ENCODE results near the gene GATC. TPM values are rescaled to one million over a fixed set of nuclear protein-coding genes. Genes with fewer than 3 reads are reported as not detected.

GATC gene
- total RNA-seq, 4 donors from 2014 or later, result 17.5 to 27.8 (median 21.0) TPM

GRCh38 chr12:120404271-120404670, 42.0 kb upstream of the GATC start:
- DNase-seq (ENCODE audit: low spot score in 2 of 2), result no peak
- 33% methylated on average over 1 of the region's 1 CpG for WGBS
- H3K27ac ChIP-seq, result no peak overlapping the region

DNA sequence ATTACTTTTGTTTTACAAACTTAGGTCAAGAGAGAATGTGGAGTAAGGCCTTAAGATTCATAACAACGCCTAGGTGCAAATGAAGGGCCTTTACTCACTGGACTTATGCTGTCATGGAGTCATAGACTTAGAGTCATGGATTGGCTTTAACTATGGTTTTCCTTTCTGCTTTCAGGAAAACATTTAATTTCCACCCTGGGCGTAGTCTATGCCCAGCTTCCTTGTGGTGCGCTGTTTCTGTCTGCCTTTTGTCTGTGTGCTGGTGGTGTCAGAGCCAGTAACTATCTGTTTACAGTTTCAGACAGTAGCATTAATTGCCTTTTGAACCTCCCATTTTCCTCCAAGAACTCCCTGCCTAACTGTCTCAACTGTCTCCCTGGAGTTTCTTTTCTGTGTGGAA, 40.2 kb upstream of the GATC start:
- DNase-seq (ENCODE audit: low spot score in 2 of 2), result no peak
- TF ChIP-seq POLR2A (IDR thresholded peaks at IDR 0.05) (no peak), POLR2AphosphoS5 (IDR thresholded peaks at IDR 0.05) (no peak), EP300 (IDR thresholded peaks at IDR 0.05) (no peak), CTCF (IDR thresholded peaks at IDR 0.05) (no peak)
- Histone ChIP-seq H3K36me3 (no peaks in the 10 kb centered on the region), H3K27ac (no peak overlapping the region), H3K4me1 (no peaks in the 10 kb centered on the region), H3K4me3 (no peak overlapping the region), H3K27me3 (no peaks in the 10 kb centered on the region), H3K9me3 (no peaks in the 10 kb centered on the region)
- 85% methylated on average over 3 of the region's 3 CpGs for WGBS

More at GRCh38 chr12:120404271-120404670, 42.0 kb upstream of the GATC start:
- no peaks in the 10 kb centered on the region for H3K4me1 ChIP-seq
- TF ChIP-seq EP300 (IDR thresholded peaks at IDR 0.05) (no peak), POLR2AphosphoS5 (IDR thresholded peaks at IDR 0.05) (no peak), CTCF (IDR thresholded peaks at IDR 0.05) (no peak)
- H3K27me3 ChIP-seq, result no peaks in the 10 kb centered on the region
- H3K36me3 ChIP-seq, result no peaks in the 10 kb centered on the region
- no peaks in the 10 kb centered on the region for H3K9me3 ChIP-seq
- no peak overlapping the region for H3K4me3 ChIP-seq

GRCh38 chr12:120406553-120406952, 39.7 kb upstream of the GATC start:
- Histone ChIP-seq H3K36me3 (no peaks in the 10 kb centered on the region), H3K9me3 (no peaks in the 10 kb centered on the region), H3K27ac (no peak overlapping the region), H3K4me1 (no peaks in the 10 kb centered on the region), H3K4me3 (no peak overlapping the region), H3K27me3 (no peaks in the 10 kb centered on the region)
- TF ChIP-seq POLR2A (IDR thresholded peaks at IDR 0.05) (no peak), EP300 (IDR thresholded peaks at IDR 0.05) (no peak), CTCF (IDR thresholded peaks at IDR 0.05) (no peak), POLR2AphosphoS5 (IDR thresholded peaks at IDR 0.05) (no peak)
- 93% methylated on average over 3 of the region's 3 CpGs for WGBS
- DNase-seq (ENCODE audit: low spot score in 2 of 2), result no peak

DNA sequence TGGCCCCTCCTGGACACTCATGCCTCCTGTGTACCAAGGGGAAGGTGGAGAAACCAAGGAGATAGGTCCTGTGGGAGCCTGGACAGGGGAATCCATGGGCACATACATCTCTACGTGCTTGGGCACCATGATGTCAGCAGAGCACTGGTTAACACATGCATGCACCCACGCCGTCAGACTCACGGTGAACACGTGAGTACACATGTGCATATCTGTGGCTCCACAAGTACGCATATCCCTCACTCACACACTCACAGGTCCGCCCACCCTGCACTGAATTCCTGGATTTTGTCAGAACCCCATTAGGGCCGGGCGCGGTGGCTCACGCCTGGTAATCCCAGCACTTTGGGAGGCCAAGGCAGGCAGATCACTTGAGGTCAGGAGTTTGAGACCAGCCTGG, 37.5 kb upstream of the GATC start:
- TF ChIP-seq CTCF (IDR thresholded peaks at IDR 0.05) (no peak), EP300 (IDR thresholded peaks at IDR 0.05) (no peak), POLR2A (IDR thresholded peaks at IDR 0.05) (no peak), POLR2AphosphoS5 (IDR thresholded peaks at IDR 0.05) (no peak)
- H3K27ac ChIP-seq, result no peak overlapping the region
- 98% methylated on average over 8 of the region's 11 CpGs for WGBS

DNA sequence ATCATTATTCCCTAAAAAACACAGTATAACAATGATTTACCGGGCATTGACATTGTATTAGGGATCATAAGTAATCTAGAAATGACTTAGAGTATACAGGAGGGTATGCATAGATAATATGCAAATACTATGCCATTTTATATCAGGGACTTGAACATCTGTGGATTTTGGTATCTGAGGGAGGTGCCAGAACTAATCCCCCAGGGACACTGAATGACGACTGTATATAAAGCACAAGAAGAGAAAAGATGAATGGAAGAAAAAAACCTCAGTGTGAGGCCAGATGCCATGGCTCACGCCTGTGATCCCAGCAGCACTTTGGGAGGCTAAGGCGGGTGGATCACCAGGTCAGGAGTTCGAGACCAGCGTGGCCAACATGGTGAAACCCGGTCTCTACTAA, 33.8 kb upstream of the GATC start:
- WGBS, result 79% methylated on average over 7 of the region's 7 CpGs
- no peak overlapping the region for H3K27ac ChIP-seq
- no peak for TF ChIP-seq POLR2AphosphoS5 (IDR thresholded peaks at IDR 0.05)
- no peak for TF ChIP-seq EP300 (IDR thresholded peaks at IDR 0.05)
- TF ChIP-seq CTCF (IDR thresholded peaks at IDR 0.05), result no peak
- no peak for TF ChIP-seq POLR2A (IDR thresholded peaks at IDR 0.05)
- no peaks in the 10 kb centered on the region for H3K36me3 ChIP-seq
- H3K9me3 ChIP-seq, result no peaks in the 10 kb centered on the region
- H3K4me3 ChIP-seq, result no peak overlapping the region
- no peaks in the 10 kb centered on the region for H3K4me1 ChIP-seq
- peaks cover 3% of the 10 kb centered on the region for H3K27me3 ChIP-seq
- no peak for DNase-seq (ENCODE audit: low spot score in 2 of 2)

More for the DNA sequence above, 37.5 kb upstream of the GATC start:
- Histone ChIP-seq H3K4me3 (no peak overlapping the region), H3K36me3 (no peaks in the 10 kb centered on the region), H3K9me3 (no peaks in the 10 kb centered on the region), H3K4me1 (no peaks in the 10 kb centered on the region), H3K27me3 (peaks cover under 1% of the 10 kb centered on the region)
- DNase-seq (ENCODE audit: low spot score in 2 of 2), result no peak
